Stimulated activated CD4-positive, alpha-beta T cell treated with anti-CD3 and anti-CD28 coated beads, TNF-alpha, amount 100 ng/mL, for 24 hours (primary cell): ENCODE data around the gene CACNA2D2.

Source experiments
- DNase-seq, 3 experiments: peaks; one replicate each; pipeline ENCODE4 v3.0.0-alpha.2; 2020; ENCODE audit warnings: low read depth in 3 of 3

Gene CACNA2D2

GRCh38 chr3:50428007-50428633 lies 75.3 kb downstream of the CACNA2D2 start:
- DNase-seq = no peak

- DNase-seq = no peak
These were observed 76.2 kb downstream of the CACNA2D2 start for GRCh38 chr3:50427217-50427616.

- DNase-seq = no peak
These were observed 77.5 kb downstream of the CACNA2D2 start for GRCh38 chr3:50425911-50426310.

- no peak for DNase-seq
These were observed 79.9 kb downstream of the CACNA2D2 start for GRCh38 chr3:50423543-50423942.

- DNase-seq = no peak
These were observed 81.3 kb downstream of the CACNA2D2 start for GRCh38 chr3:50422153-50422552.

- DNase-seq = no peak
These were observed 83.7 kb downstream of the CACNA2D2 start for GRCh38 chr3:50419595-50420370.

- DNase-seq = no peak
These were observed 84.6 kb downstream of the CACNA2D2 start for GRCh38 chr3:50418850-50419249.

GRCh38 chr3:50417637-50418033 lies 85.8 kb downstream of the CACNA2D2 start:
- no peak for DNase-seq

GRCh38 chr3:50416736-50417636 lies 86.4 kb downstream of the CACNA2D2 start:
- no peak for DNase-seq

- no peak for DNase-seq
These were observed 87.6 kb downstream of the CACNA2D2 start for GRCh38 chr3:50415816-50416215.

- no peak for DNase-seq
These were observed 88.4 kb downstream of the CACNA2D2 start for GRCh38 chr3:50415061-50415460.

GRCh38 chr3:50414616-50415015 lies 88.8 kb downstream of the CACNA2D2 start:
- no peak for DNase-seq

- no peak for DNase-seq
These were observed 91.1 kb downstream of the CACNA2D2 start for GRCh38 chr3:50412231-50412754.

- no peak for DNase-seq
These were observed 92.2 kb downstream of the CACNA2D2 start for GRCh38 chr3:50411229-50411628.

GRCh38 chr3:50410608-50411139 lies 92.8 kb downstream of the CACNA2D2 start:
- no peak for DNase-seq

GRCh38 chr3:50410185-50410584 lies 93.2 kb downstream of the CACNA2D2 start:
- no peak for DNase-seq

- DNase-seq = no peak
These were observed 94.9 kb downstream of the CACNA2D2 start for GRCh38 chr3:50408443-50408944.

GRCh38 chr3:50406487-50406886 lies 96.9 kb downstream of the CACNA2D2 start:
- no peak for DNase-seq

- no peak for DNase-seq
These were observed 98.2 kb downstream of the CACNA2D2 start for GRCh38 chr3:50405249-50405648.

GRCh38 chr3:50401978-50402595 lies 101.3 kb downstream of the CACNA2D2 start:
- no peak for DNase-seq

- no peak for DNase-seq
These were observed 106.9 kb downstream of the CACNA2D2 start for GRCh38 chr3:50396502-50396901.
